ENCODE data around the gene FMN2.

- TF ChIP-seq CTCF (IDR thresholded peaks at IDR 0.05) (no peak), POLR2A (IDR thresholded peaks at IDR 0.05) (no peak)
Measured at GRCh38 chr1:240234485-240235210, 143.0 kb downstream of the FMN2 start.

Measured in body of pancreas (tissue), 4 donors.